Measurements from ENCODE around the gene CAGE1. TPM values are rescaled to one million over a fixed set of nuclear protein-coding genes. Genes with fewer than 3 reads are reported as not detected.

Gene CAGE1
- total RNA-seq (2022; extraction: Qiagen RNA extraction), result not detected in 5 replicates

GRCh38 chr6:7389451-7390225, at the start of gene CAGE1, which contains the start of gene RIOK1:
CAGE1 (minus strand) TSS chr6:7389742; CDS start chr6:7387173, 2,569 bp downstream.
RIOK1 (plus strand) TSS chr6:7389808; CDS start chr6:7390003, 195 bp downstream.

GRCh38 chr6:7312616-7313504, 76.7 kb downstream of the CAGE1 start, which contains the start of gene SSR1:
SSR1 (minus strand) TSS chr6:7313199; CDS start chr6:7313120, 79 bp downstream.

Other genes with a start within 250 kb of the CAGE1 start
- gene SSR1, start 76.5 kb downstream of the CAGE1 start, total RNA-seq (2022; extraction: Qiagen RNA extraction), result 62.0 to 76.4 TPM (median 70.2 TPM) in 5 replicates
- gene RIOK1, start 66 bp upstream of the CAGE1 start, total RNA-seq (2022; extraction: Qiagen RNA extraction), result 10.9 to 13.0 TPM (median 11.8 TPM) in 5 replicates
- gene DSP, start 151.9 kb upstream of the CAGE1 start, total RNA-seq (2022; extraction: Qiagen RNA extraction), result 33.2 to 49.8 TPM (median 44.1 TPM) in 5 replicates
- 7.7 to 11.0 TPM (median 10.1 TPM) in 5 replicates for gene SNRNP48, start 200.5 kb upstream of the CAGE1 start, total RNA-seq (2022; extraction: Qiagen RNA extraction)